22Rv1 (cell line): ENCODE results near the gene NPIPB2.

ENCODE experiments used
- CTCF ChIP-seq: fragments of 450-650 bp; IDR thresholded peaks from 2 replicates; pipeline ENCODE4 v1.5.1; 2017; ENCODE audit warnings: mild to moderate bottlenecking
- ZFX ChIP-seq: fragments of 450-650 bp; IDR thresholded peaks from 2 replicates; pipeline ENCODE4 v1.6.1; 2017; ENCODE audit warnings: antibody characterized with exemption, borderline replicate concordance

GRCh38 chr16:11955713-11956123 lies 13.9 kb upstream of the NPIPB2 start:
- no peak for TF ChIP-seq CTCF
- TF ChIP-seq ZFX = no peak
